ENCODE data around the gene IL24.

The IL24 gene

GRCh38 chr1:206924592-206925105 lies 27.4 kb downstream of the IL24 start:
- Histone ChIP-seq H3K4me3 (ENCODE audit: low read length) (no peak overlapping the region), H4K20me1 (ENCODE audit: control insufficient read depth, insufficient read depth, low read depth, low read length) (no peaks in the 10 kb centered on the region), H3K27ac (ENCODE audit: low read depth, low read length) (no peak overlapping the region), H3K4me1 (ENCODE audit: control insufficient read depth, low read length) (peaks cover 53% of the 10 kb centered on the region), H3K9me3 (ENCODE audit: control insufficient read depth, insufficient read depth, low read length) (no peaks in the 10 kb centered on the region), H3K27me3 (ENCODE audit: control insufficient read depth, low read length) (peaks cover 8% of the 10 kb centered on the region), H3K36me3 (ENCODE audit: control insufficient read depth, low read length) (no peaks in the 10 kb centered on the region), H3F3A (ENCODE audit: control insufficient read depth, insufficient read depth) (peaks cover 4% of the 10 kb centered on the region), H3K9me2 (replicated peaks; ENCODE audit: control insufficient read depth, low read length) (no peaks in the 10 kb centered on the region), H3K4me2 (ENCODE audit: low read length) (0 out of 2 replicates have a peak overlapping the region, but pooled peaks have one; percentile 4), H3K79me2 (ENCODE audit: control insufficient read depth, low read length) (no peaks in the 10 kb centered on the region)
- TF ChIP-seq EZH2phosphoT487 (IDR thresholded peaks at IDR 0.05; ENCODE audit: borderline replicate concordance, low read length) = no peak
- no peak for TF ChIP-seq CTCF (IDR thresholded peaks at IDR 0.05; ENCODE audit: low read depth, low read length, poor library complexity, severe bottlenecking)

GRCh38 chr1:206925106-206925736 lies 28.0 kb downstream of the IL24 start:
- Histone ChIP-seq H3K79me2 (ENCODE audit: control insufficient read depth, low read length) (no peaks in the 10 kb centered on the region), H3K9me3 (ENCODE audit: control insufficient read depth, insufficient read depth, low read length) (no peaks in the 10 kb centered on the region), H3K4me1 (ENCODE audit: control insufficient read depth, low read length) (peaks cover 59% of the 10 kb centered on the region), H3K27me3 (ENCODE audit: control insufficient read depth, low read length) (peaks cover 8% of the 10 kb centered on the region), H3K36me3 (ENCODE audit: control insufficient read depth, low read length) (no peaks in the 10 kb centered on the region), H3F3A (ENCODE audit: control insufficient read depth, insufficient read depth) (peaks cover 4% of the 10 kb centered on the region), H3K4me2 (ENCODE audit: low read length) (0 out of 2 replicates have a peak overlapping the region, but pooled peaks have one; percentile 4), H4K20me1 (ENCODE audit: control insufficient read depth, insufficient read depth, low read depth, low read length) (no peaks in the 10 kb centered on the region), H3K9me2 (replicated peaks; ENCODE audit: control insufficient read depth, low read length) (no peaks in the 10 kb centered on the region), H3K4me3 (ENCODE audit: low read length) (no peak overlapping the region), H3K27ac (ENCODE audit: low read depth, low read length) (no peak overlapping the region)
- no peak for TF ChIP-seq EZH2phosphoT487 (IDR thresholded peaks at IDR 0.05; ENCODE audit: borderline replicate concordance, low read length)
- TF ChIP-seq CTCF (IDR thresholded peaks at IDR 0.05; ENCODE audit: low read depth, low read length, poor library complexity, severe bottlenecking) = peak; percentile 48

- Histone ChIP-seq H3K27me3 (ENCODE audit: control insufficient read depth, low read length) (no peaks in the 10 kb centered on the region; the same call in 1 of the 2 replicates), H3K4me3 (ENCODE audit: low read length) (no peak overlapping the region), H3F3A (ENCODE audit: control insufficient read depth, insufficient read depth) (peaks cover 4% of the 10 kb centered on the region), H3K9me3 (ENCODE audit: control insufficient read depth, insufficient read depth, low read length) (no peaks in the 10 kb centered on the region), H3K27ac (ENCODE audit: low read depth, low read length) (no peak overlapping the region), H3K79me2 (ENCODE audit: control insufficient read depth, low read length) (no peaks in the 10 kb centered on the region), H3K4me1 (ENCODE audit: control insufficient read depth, low read length) (peaks cover 60% of the 10 kb centered on the region), H4K20me1 (ENCODE audit: control insufficient read depth, insufficient read depth, low read depth, low read length) (no peaks in the 10 kb centered on the region), H3K36me3 (ENCODE audit: control insufficient read depth, low read length) (no peaks in the 10 kb centered on the region), H3K9me2 (replicated peaks; ENCODE audit: control insufficient read depth, low read length) (no peaks in the 10 kb centered on the region), H3K4me2 (ENCODE audit: low read length) (no peak overlapping the region)
- no peak for TF ChIP-seq CTCF (IDR thresholded peaks at IDR 0.05; ENCODE audit: low read depth, low read length, poor library complexity, severe bottlenecking)
- no peak for TF ChIP-seq EZH2phosphoT487 (IDR thresholded peaks at IDR 0.05; ENCODE audit: borderline replicate concordance, low read length)
Observed at GRCh38 chr1:206926286-206926685, 29.0 kb downstream of the IL24 start.

All from DOHH2 (cell line).